Erythroblast (primary cell): ENCODE results near the gene PCAT7.

ENCODE experiments used
- GATA1 ChIP-seq: IDR thresholded peaks from 2 replicates; pipeline ENCODE4 v1.6.1; 2011; ENCODE audit warnings: low read depth, mild to moderate bottlenecking, control low read depth, low read length, moderate library complexity
- POLR2A ChIP-seq: IDR thresholded peaks from 2 replicates; pipeline ENCODE4 v1.6.1; 2011; ENCODE audit warnings: mild to moderate bottlenecking, low read length

DNA sequence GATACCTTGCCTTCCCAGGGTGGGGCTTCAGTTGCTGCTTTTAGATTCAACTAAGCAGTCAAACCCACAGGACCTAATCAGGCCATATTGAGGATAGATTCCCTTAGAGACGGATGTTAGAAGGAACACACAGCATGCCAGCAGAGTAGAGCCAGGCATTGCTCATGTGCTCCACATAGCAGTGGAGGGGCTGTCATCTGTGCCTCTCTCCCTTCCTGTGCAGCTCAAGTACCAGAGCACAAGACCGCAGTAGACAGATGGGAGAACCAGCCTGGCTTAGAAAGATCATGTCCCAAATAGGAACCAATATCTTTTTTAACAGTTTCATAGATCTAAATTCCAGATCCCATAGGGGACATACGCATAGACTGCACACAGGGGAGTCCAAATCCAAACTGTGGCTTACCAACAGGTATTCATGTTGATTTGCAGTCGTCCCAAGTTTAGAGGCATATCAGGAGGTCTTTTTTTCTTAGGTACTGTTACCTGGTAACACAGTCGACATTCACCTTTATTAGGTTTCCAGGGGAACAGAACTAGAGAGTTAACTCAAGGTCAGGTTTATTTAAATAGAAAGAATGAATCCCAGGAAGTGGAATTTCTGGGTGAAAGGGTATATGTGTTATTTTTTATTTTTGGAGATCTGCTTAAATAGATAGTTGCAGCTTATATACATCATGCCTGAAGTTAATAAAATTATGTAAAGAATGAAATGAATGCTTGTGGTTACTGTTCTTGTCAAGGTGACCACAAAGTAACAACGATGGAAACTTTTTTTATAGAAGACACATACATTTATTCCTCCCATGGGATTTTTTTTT lies 43.5 kb upstream of the PCAT7 start:
- no peak for TF ChIP-seq POLR2A
- no peak for TF ChIP-seq GATA1
